ENCODE data around the gene SEZ6L.

DNA sequence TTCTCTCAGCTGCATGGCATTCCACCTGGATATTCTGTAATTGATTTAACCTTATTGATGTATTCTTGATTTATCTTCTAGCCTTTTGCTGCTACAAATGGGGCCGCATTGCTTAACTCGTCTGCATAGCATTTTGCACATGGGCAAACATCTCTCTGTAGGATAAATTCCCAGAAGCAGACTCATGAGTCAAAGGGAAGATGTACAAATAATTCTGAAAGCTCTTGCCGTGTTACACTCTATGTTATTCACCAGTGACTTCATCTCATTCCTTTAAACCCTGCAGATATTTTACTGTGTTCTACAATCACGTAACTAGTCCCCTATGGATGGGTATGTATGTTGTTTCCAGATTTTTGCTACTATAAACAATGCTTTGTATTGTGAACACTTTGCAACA is 112.7 kb downstream of the SEZ6L start:
- TF ChIP-seq CTCF (conservative IDR thresholded peaks at IDR 0.05; ENCODE audit: low read depth, low read length) (no peak), EZH2 (IDR thresholded peaks at IDR 0.05; ENCODE audit: low read length, unreplicated experiment) (no peak)
